GM12878 (cell line): ENCODE measurements around the gene PRDM7.

Experiments used
- CEBPB ChIP-seq, 2 experiments: fragments of 150-350 bp in 1 of 2; IDR thresholded peaks; 2 replicates each; pipeline ENCODE4 v1.6.1; 2012 to 2014; ENCODE audit warnings: low read depth in 2 of 2, low read length in 2 of 2, borderline replicate concordance in 1 of 2, inconsistent platforms in 1 of 2
- POLR2A ChIP-seq: IDR thresholded peaks from 2 replicates; pipeline ENCODE4 v1.6.1; 2011; ENCODE audit warnings: low read depth, mild to moderate bottlenecking, low read length
- RAD21 ChIP-seq: IDR thresholded peaks from 2 replicates; pipeline ENCODE4 v1.6.1; 2011; ENCODE audit warnings: mild to moderate bottlenecking, low read depth, low read length, moderate library complexity; ENCODE audit not compliant: insufficient read depth
- SUZ12 ChIP-seq: fragments of 200-600 bp; sonication (generic); IDR thresholded peaks from one replicate; pipeline ENCODE4 v1.6.1; 2018; ENCODE audit warnings: antibody characterized with exemption, mild to moderate bottlenecking; ENCODE audit not compliant: unreplicated experiment

DNA sequence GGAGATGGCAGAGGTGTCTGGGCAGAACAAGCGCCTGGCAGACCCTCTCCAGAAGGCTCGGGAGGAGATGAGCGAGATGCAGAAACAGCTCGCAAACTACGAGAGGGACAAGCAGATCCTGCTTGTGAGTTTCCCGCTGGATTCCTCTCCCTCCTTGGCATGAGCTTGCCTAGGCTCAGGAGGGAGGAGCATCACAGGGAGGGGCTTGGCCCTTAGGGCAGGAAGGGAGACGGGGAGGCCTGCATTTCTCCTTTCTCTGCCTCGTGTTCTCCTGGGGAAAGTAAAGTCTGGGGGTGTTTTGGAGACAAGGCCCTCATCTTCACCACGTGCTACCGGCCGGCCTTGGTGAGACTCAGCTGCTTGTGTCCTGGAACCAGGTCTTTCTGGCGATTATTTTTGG is 39.9 kb downstream of the PRDM7 start:
- no peak for TF ChIP-seq SUZ12
- no peak for TF ChIP-seq POLR2A
- no peak for TF ChIP-seq RAD21
- no peak for TF ChIP-seq CEBPB (IDR thresholded peaks at IDR 0.05; ENCODE audit: borderline replicate concordance in 1 of 2, low read depth in 2 of 2, low read length in 2 of 2)
